HG02798 (cell line): ENCODE results near the gene COQ8B.

Experiments
- ATAC-seq: cut with Tn5 transposase; IDR thresholded peaks from one replicate; pipeline ENCODE4 v1.9.1; 2021; ENCODE audit warnings: mild to moderate bottlenecking; ENCODE audit not compliant: unreplicated experiment, poor library complexity

Gene COQ8B

DNA sequence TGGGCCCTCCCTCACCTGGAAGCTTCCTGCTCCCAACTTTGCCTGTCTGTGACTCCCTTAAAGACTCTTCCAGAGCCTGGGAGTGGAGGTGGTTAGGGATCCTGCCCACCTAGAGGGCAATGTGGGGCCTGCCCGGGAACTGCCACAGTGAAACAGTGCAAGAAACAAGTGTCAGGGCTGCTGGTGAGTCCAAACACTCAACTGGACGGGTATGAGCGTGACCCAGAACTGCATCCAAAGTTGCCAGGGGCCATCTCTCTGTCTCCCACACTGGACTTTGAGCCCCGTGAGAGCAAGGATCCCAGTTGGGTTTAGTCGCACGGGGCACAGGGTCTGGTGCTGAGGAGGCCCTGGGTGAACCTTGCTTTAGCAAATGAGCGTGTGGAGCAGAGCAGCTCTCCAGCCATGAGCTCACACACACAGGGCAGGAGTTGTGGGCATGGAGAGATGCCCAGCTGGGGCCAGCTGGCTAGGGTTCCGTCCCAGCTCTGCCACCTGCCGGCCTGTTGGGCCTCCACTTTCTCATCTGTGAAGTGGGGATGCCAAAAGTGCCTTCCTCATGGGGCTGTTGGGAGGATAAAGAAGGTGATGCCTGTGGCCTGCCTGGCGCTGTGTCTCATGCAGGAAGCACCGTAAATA is 23.4 kb downstream of the COQ8B start:
- no peak for ATAC-seq

- no peak for ATAC-seq
Observed at GRCh38 chr19:40692212-40692551, 24.5 kb downstream of the COQ8B start.

GRCh38 chr19:40691421-40692211 is 25.1 kb downstream of the COQ8B start:
- no peak for ATAC-seq

GRCh38 chr19:40690693-40691420 is 25.8 kb downstream of the COQ8B start:
- ATAC-seq: peak; percentile 69

- no peak for ATAC-seq
Observed at GRCh38 chr19:40690050-40690692, 26.5 kb downstream of the COQ8B start, which contains the start of gene NUMBL. TSS of gene NUMBL (minus strand) at chr19:40690651. CDS start at chr19:40690483, 168 bp downstream.

DNA sequence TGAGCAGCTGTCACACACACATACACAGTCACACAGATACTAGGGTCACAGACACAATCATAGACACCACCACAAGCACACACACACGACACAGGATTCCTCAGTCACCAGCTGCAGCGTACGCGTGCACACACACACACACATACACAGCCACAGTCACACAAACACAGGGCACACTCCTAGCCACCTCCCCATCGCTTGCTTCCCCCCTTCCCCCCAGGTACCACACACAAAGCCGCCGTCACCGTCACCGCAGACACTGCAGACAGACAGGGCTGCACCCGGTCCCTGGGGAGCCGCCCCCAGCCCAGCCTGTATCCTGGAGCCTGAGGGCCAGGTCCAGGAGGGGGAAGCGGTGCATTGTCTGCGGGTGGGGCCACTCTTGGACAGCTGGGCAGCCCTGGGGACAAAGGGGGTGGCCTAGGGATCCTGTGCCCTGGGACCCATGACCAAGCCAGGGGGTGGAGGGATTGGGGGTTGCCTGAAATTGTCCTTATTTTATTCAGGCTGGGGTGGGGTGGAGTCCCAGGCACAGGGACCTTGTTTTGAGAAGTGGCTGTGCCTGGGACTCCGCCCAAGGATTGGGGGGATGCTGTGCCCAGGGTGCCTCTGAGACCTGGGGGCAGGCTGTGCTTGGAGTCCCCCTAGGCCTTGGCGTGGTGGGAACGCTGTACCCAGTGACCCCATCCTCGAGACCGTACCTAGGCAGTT is 27.2 kb downstream of the COQ8B start:
- no peak for ATAC-seq

DNA sequence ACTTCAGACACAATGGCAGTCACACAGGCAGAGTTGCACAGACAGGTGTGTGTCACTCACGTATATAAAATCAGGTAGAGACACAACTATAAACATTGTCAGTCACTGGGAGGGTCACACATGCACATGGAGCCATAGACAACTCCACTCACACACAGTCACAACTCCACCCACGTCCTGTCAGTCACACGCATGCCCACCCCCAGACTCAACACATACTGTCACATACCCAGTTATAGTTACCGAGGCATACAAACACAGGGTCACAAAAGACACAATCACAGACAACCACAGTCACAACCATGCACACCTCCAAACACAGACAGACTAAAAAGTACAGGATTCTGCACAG is 27.7 kb downstream of the COQ8B start:
- no peak for ATAC-seq

- no peak for ATAC-seq
Observed at GRCh38 chr19:40688309-40688708, 28.4 kb downstream of the COQ8B start.

- peak; percentile 39 for ATAC-seq
Observed at GRCh38 chr19:40687525-40688016, 29.1 kb downstream of the COQ8B start.

GRCh38 chr19:40686882-40687524 is 29.7 kb downstream of the COQ8B start:
- ATAC-seq: no peak

- ATAC-seq: no peak
Observed at GRCh38 chr19:40685563-40685962, 31.1 kb downstream of the COQ8B start.

DNA sequence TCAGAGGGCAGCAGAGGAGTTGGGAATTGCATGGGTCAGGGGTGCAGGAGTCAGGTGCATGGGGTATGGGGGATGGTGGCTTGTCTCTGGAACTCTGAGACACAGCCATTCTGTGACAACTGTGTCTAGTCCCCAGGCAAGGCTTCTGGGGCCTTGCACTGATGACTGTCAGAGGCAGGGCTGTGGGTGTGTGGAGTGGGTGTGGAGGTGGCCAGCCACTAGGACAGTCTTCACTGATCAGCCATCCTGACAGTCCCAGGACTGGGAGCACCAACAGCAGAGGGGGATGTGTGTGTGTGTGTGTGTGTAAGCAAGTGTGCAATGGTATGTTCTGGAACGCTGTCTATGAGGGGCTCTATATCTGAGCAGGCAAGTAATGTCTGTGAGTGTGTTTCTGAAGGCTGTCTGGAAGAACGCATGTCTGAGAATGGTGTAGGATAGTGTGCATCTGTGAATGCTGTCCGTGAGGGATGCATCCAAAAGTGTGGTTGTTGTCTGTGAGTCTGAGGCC is 31.6 kb downstream of the COQ8B start:
- ATAC-seq: no peak

- no peak for ATAC-seq
Observed at GRCh38 chr19:40684280-40684679, 32.4 kb downstream of the COQ8B start.

DNA sequence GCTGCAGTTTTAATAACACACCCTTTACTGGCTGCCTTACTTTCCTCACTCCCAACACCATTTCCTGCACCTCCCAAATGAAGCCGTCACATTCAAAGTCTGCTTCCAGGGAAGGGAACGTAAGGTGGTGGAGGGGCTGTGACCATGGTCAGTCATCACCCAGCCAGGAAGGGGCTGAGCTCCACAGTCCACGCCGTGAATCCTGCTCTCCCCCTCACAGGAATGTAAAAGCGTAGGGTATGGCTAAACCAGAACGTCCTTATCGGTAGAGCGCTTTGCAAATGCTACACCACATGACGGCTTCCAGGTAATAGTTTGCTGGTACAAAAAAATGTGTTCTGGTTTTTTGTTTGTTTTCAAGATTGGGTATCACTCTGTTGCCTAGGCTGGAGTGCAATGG is 33.2 kb downstream of the COQ8B start:
- no peak for ATAC-seq

GRCh38 chr19:40682431-40682964 is 34.2 kb downstream of the COQ8B start:
- no peak for ATAC-seq

GRCh38 chr19:40681039-40681438 is 35.6 kb downstream of the COQ8B start:
- ATAC-seq: no peak

DNA sequence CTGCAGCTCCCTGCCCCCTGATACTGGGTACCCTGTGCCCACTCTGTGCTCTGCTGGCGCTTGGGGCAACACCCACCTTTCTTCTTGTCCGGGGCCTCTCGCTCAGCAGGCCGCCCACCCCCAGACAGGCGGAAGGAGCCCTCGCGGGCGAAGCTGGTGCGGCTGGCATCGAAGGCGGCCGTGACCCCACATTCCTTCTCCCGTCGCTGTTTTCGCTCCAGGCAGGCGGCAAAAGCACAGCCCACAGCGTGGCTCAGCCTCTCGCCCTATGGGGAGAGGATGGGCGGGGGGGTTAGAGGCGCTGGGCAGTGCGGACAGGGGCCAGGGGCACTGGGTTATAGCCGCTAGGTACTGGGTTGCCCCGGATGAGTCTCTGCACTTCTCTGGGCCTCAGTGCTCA is 39.5 kb downstream of the COQ8B start:
- no peak for ATAC-seq

DNA sequence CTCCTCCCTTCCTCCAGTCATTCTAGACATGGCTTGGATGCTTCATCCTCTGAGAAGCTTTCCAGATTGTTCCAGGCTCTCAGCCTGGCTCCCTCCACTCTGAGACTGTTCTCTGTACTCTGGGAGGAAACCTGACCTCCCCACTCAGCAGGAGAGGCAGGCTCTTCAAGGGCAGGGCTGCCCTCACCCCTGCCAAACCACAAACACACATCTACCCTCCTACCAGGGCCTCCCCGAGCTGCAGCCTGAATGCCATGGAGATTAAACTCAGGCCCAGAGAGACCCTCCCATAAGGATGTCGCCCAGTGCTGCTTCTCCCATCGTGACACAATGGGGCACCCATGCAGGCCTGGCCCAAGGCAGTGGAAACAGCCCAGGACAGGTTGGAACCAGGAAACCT is 42.4 kb downstream of the COQ8B start:
- no peak for ATAC-seq

GRCh38 chr19:40673397-40673796 is 43.3 kb downstream of the COQ8B start:
- no peak for ATAC-seq
